Thyroid gland (tissue), 4 donors: ENCODE results near the gene UPK2. TPM values are rescaled to one million over a fixed set of nuclear protein-coding genes. Genes with fewer than 3 reads are reported as not detected.

ENCODE experiments used
- DNase-seq, 2 donors: peaks; one replicate each; pipeline ENCODE4 v3.0.0-alpha.2; 2019
- H3K27ac ChIP-seq, 3 donors: fragments of 200-600 bp; sonication (generic); 1 replicate in 2 of 3; 2 replicates in 1 of 3; pipeline ENCODE4 v1.5.1; 2016 to 2019; ENCODE audit warnings: mild to moderate bottlenecking in 1 of 3, moderate library complexity in 1 of 3
- H3K27me3 ChIP-seq: fragments of 200-600 bp; sonication (generic); one replicate; pipeline ENCODE4 v1.5.1; 2019
- H3K36me3 ChIP-seq, 2 donors: fragments of 200-600 bp; sonication (generic); one replicate each; pipeline ENCODE4 v1.5.1; 2016 to 2019
- H3K4me1 ChIP-seq, 2 donors: fragments of 200-600 bp; sonication (generic); one replicate each; pipeline ENCODE4 v1.5.1; 2017 to 2019
- H3K4me3 ChIP-seq, 3 donors: fragments of 200-600 bp; sonication (generic); replicated peaks in 1 of 3; 1 replicate in 2 of 3; 2 replicates in 1 of 3; pipeline ENCODE4 v1.5.1; 2016; ENCODE audit warnings: mild to moderate bottlenecking in 1 of 3
- H3K9me3 ChIP-seq: fragments of 200-600 bp; sonication (generic); one replicate; pipeline ENCODE4 v1.5.1; 2017
- POLR2A ChIP-seq, 2 donors: fragments of 450-650 bp; IDR thresholded peaks; one replicate each; pipeline ENCODE4 v1.6.1; 2017; ENCODE audit warnings: antibody characterized with exemption in 2 of 2, mild to moderate bottlenecking in 2 of 2, moderate library complexity in 1 of 2
- WGBS, 2 donors: methylation state at CpG; one replicate each; pipeline ENCODE4 v1.1.5; 2017; 5-methylcytosine and 5-hydroxymethylcytosine counted together
- intact Hi-C: fragments of 100-400 bp; cut with DNase I; formaldehyde crosslinking; loops from one replicate; pipeline ENCODE4 v1.15.1; 2023
- total RNA-seq, 4 donors: library from RNA; depleted of rRNA; stranded (reverse); fragments of >200 nt; gene quantifications; one replicate each; pipeline ENCODE4 v1.2.3, GENCODE V29; 2016
- TF ChIP-seq, protein P1 (sequence below), 6 experiments: fragments of 200-600 bp in 3 of 6; fragments of 450-650 bp in 3 of 6; sonication (generic) in 3 of 6; IDR thresholded peaks; one replicate each; pipeline ENCODE4 v1.5.1; 2016 to 2019; ENCODE audit warnings: antibody characterized with exemption in 6 of 6, mild to moderate bottlenecking in 2 of 6, inconsistent platforms in 1 of 6, moderate library complexity in 1 of 6

The UPK2 gene
- total RNA-seq, 4 donors from 2014 or later: not detected

DNA sequence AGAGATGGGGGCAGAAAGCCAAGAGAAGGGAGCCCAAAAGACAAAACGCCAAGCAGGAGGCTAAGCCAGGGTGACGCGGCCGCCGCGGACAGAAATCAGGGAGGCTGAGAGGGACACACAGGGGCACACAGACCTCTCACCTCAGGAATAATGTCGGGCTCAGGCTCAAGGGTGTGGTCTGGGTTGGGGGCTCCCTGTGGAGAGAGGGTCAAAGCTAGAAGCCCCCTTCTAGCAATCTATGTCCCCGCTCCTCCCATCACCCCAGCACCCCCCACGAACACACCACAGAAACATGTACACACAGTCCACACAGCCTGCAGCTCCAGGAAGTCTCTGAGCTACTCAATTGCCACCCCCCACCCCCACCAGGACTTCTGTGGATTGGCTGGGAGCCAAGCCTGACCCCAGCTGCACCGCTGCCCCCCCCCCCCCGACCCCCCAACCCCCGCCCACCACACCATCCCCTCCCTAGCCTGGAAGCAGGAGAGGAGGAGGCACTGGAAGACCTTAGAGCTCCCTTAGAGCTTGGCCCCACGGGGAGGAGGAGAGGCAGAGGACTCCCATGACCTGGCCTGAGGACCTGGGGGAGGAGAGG lies 37.3 kb upstream of the UPK2 start:
- Histone ChIP-seq H3K4me1 (peaks cover 98 to 100% of the 10 kb centered on the region in 2 donors), H3K9me3 (no peaks in the 10 kb centered on the region)
- TF ChIP-seq, protein P1, sequence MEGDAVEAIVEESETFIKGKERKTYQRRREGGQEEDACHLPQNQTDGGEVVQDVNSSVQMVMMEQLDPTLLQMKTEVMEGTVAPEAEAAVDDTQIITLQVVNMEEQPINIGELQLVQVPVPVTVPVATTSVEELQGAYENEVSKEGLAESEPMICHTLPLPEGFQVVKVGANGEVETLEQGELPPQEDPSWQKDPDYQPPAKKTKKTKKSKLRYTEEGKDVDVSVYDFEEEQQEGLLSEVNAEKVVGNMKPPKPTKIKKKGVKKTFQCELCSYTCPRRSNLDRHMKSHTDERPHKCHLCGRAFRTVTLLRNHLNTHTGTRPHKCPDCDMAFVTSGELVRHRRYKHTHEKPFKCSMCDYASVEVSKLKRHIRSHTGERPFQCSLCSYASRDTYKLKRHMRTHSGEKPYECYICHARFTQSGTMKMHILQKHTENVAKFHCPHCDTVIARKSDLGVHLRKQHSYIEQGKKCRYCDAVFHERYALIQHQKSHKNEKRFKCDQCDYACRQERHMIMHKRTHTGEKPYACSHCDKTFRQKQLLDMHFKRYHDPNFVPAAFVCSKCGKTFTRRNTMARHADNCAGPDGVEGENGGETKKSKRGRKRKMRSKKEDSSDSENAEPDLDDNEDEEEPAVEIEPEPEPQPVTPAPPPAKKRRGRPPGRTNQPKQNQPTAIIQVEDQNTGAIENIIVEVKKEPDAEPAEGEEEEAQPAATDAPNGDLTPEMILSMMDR (IDR thresholded peaks at IDR 0.05): no peak
- TF ChIP-seq POLR2A (IDR thresholded peaks at IDR 0.05): no peak

DNA sequence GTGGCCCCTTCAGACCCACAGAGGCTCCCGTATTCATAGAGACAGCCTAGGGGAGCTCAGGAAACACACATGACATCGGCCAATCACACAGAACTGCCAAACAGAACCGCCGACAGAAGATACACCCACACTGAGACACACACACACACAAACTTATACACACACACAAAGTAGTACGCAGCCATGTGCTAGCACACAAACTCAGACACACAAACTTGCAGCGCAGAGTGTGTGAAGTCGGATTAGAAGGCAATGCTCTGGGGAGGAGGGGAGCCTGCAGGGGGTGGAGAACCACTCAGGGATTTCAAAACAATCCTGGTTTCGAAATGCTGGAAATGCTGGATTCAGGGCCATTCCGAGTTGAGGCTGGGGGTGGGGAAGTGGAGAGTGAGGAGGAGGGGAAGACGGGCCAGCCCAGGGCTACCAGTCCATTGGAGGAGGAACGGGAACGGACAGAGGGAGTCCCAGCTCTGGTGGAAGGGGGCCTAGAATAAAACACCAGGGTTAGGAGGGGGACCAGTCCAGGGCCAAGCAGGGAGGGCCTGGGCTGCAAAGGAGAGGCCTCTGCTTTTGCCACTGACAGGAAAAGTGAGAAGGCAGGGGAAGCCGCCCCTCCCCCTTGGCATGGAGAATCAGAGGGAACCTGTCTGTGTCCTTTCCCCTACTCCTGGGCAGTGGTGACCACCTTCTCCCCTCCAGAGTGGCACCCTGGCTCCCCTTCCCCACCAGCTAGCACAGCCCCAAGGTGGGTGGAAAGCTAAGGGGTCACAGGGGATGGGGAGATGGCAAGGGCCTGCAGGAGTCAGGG lies 34.8 kb upstream of the UPK2 start:
- Histone ChIP-seq H3K4me3 (peak overlapping the region in 1 of 3 donors; percentile 92), H3K9me3 (no peaks in the 10 kb centered on the region), H3K4me1 (peaks cover 80 to 82% of the 10 kb centered on the region in 2 donors), H3K27ac (peak overlapping the region; percentile 97 to 99 (median 97)), H3K36me3 (no peaks in the 10 kb centered on the region), H3K27me3 (no peaks in the 10 kb centered on the region)
- no peak for TF ChIP-seq POLR2A (IDR thresholded peaks at IDR 0.05)
- TF ChIP-seq, protein P1 (IDR thresholded peaks at IDR 0.05): peak in 1 of 6 experiments; percentile 12
- intact Hi-C loops: no loop called here
- DNase-seq: peak; percentile 86 to 87
- whole genome bisulfite sequencing, 2 donors: 2 to 15% methylated on average over 13 of the region's 13 CpGs

More for the DNA sequence above, 37.3 kb upstream of the UPK2 start:
- H3K4me3 ChIP-seq: peak overlapping the region in 1 of 3 donors; percentile 14
- intact Hi-C loops: no loop called here
- no peak for DNase-seq
- peak overlapping the region; percentile 97 to 99 (median 97) for H3K27ac ChIP-seq
- WGBS, 2 donors: 16 to 17% methylated on average over 8 to 9 of the region's 13 CpGs
- H3K27me3 ChIP-seq: no peaks in the 10 kb centered on the region
- H3K36me3 ChIP-seq: no peaks in the 10 kb centered on the region

DNA sequence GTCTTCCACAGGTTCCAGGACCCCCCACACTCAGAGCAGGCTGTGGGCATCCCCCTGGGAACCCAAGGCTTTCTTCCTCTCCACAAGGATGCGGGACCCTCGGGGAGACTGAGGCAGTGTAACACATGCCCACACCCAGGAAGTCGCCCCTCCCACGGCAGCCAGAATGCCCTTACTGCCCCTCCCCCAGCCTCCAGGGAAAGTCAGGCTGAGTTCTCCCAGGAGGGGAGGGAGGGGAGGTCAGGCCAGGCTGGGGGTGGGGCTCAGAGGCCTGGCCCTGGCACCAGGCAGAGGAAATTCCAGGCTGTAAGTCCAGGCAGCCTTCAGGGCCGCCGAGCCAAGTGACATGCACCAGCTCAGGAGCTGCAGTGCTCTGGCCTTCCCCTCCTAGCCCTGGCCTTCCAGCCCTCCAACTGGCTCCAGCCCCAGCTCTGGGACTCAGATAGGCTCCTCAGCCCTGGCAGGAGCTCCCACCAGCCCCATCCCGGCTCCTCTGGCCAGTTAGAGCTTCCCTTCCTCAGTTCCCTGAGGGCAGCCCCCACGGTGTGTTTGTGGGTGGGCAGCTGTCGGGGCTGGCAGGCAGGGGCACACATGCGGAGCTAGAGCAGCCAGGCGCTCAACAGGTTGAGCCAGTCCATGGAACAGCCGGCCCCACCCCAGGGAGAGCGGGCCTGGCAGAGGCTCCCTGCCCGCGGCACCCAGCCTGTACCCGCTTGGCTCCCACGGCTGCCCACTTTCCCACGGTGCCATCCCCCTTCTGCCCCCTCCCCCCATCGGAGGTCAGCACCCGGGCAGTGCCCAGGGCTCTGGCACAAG lies 34.0 kb upstream of the UPK2 start:
- H3K4me3 ChIP-seq: peak overlapping the region in 1 of 3 donors; percentile 92
- no peaks in the 10 kb centered on the region for H3K36me3 ChIP-seq
- no peaks in the 10 kb centered on the region for H3K9me3 ChIP-seq
- H3K27ac ChIP-seq: peak overlapping the region; percentile 97 to 99 (median 97)
- H3K27me3 ChIP-seq: no peaks in the 10 kb centered on the region
- TF ChIP-seq, protein P1 (IDR thresholded peaks at IDR 0.05): no peak
- TF ChIP-seq POLR2A (IDR thresholded peaks at IDR 0.05): peak in 1 of 2 donors; percentile 61
- peak; percentile 90 for DNase-seq
- intact Hi-C loops: loop anchor here (2.0 kb wide), 1 partner anchor 13 kb away; no protein-coding TSS in a partner anchor
- WGBS, 2 donors: 4 to 9% methylated on average over 9 of the region's 20 CpGs
- H3K4me1 ChIP-seq: peaks cover 72 to 76% of the 10 kb centered on the region in 2 donors

DNA sequence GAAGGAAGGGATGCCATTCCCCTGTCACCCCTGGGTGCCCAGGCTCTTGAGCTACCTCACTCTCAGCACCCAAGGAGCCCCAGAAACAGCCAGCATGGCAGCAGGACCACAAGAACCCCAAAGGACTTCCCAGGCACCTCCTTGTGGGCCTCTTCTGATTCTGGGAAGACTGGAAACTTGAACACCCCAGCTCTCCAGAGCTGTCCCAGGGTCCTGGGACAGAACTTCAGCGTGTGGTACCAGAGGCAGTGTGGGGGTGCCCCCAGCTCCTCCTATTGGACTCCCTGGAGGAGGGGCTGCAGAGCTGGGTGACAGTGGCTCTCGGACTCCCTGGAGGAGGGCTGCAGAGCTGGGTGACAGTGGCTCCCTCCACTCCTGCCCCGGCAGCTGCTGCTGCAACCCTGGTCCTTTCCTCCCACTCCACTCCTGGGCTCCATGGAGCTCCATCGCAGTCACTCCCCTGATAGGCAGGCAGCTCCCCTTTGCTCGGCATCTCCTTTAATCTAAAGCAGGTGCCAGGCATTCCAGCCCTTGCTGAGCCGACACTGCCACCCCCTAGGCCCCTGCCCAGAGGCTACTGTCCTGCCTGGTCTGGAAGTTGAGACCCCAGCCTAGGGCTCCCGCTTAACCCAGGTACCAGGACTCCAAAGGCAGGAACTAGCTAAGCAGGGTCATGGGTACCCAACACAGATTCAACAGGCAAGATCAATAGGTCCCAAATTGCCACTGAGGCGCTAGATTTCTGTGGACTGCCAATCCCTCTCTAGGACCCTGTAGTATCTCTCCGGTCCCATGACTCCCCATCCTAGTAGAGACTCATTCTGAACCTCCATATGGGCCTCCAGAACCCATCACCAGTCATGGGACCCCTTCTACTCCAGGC lies 33.1 kb upstream of the UPK2 start:
- intact Hi-C loops: loop anchor here (2.0 kb wide), 1 partner anchor 14 kb away; no protein-coding TSS in a partner anchor
- H3K4me3 ChIP-seq: peak overlapping the region in 2 of 3 donors; percentile 71 to 92
- peaks cover 69 to 75% of the 10 kb centered on the region in 2 donors for H3K4me1 ChIP-seq

More for the DNA sequence above, 33.1 kb upstream of the UPK2 start:
- 30 to 34% methylated on average over 5 to 6 of the region's 9 CpGs for WGBS, 2 donors
- Histone ChIP-seq H3K27me3 (no peaks in the 10 kb centered on the region), H3K27ac (peak overlapping the region; percentile 97 to 99 (median 97)), H3K36me3 (no peaks in the 10 kb centered on the region), H3K9me3 (no peaks in the 10 kb centered on the region)
- TF ChIP-seq POLR2A (IDR thresholded peaks at IDR 0.05): no peak
- DNase-seq: no peak
